Transverse colon (tissue), 4 donors: ENCODE results near the gene PBXIP1. TPM values are rescaled to one million over a fixed set of nuclear protein-coding genes. Genes with fewer than 3 reads are reported as not detected.

Experiments used
- DNase-seq: peaks from one replicate; pipeline ENCODE4 v3.0.0-alpha.2; 2019
- H3K27ac ChIP-seq, 4 donors: fragments of 200-600 bp; sonication (generic); 2 replicates each; pipeline ENCODE4 v1.5.1; 2016 to 2018; ENCODE audit warnings: inconsistent platforms in 4 of 4
- H3K27me3 ChIP-seq: fragments of 200-600 bp; sonication (generic); 2 replicates; pipeline ENCODE4 v1.5.1; 2017; ENCODE audit warnings: inconsistent platforms
- H3K36me3 ChIP-seq, 4 donors: fragments of 200-600 bp; sonication (generic); 2 replicates each; pipeline ENCODE4 v1.5.1; 2017 to 2019; ENCODE audit warnings: inconsistent platforms in 4 of 4
- H3K4me1 ChIP-seq, 4 donors: fragments of 200-600 bp; sonication (generic); 2 replicates each; pipeline ENCODE4 v1.5.1; 2017 to 2020; ENCODE audit warnings: inconsistent platforms in 4 of 4
- H3K4me3 ChIP-seq, 4 donors: fragments of 200-600 bp; sonication (generic); 1 replicate in 1 of 4; 2 replicates in 3 of 4; pipeline versions ENCODE4 v1.5.1 to v1.6.1; 2017 to 2019; ENCODE audit warnings: inconsistent platforms in 4 of 4
- H3K9me3 ChIP-seq, 2 donors: fragments of 200-600 bp; sonication (generic); 2 replicates each; pipeline ENCODE4 v1.5.1; 2017 to 2019; ENCODE audit warnings: inconsistent platforms in 2 of 2
- CTCF ChIP-seq, 5 experiments: fragments of 200-600 bp in 3 of 5; fragments of 450-650 bp in 2 of 5; sonication (generic) in 3 of 5; IDR thresholded peaks; 1 replicate in 2 of 5; 2 replicates in 3 of 5; pipeline ENCODE4 v1.5.1; 2016 to 2017; ENCODE audit warnings: antibody characterized with exemption in 5 of 5, inconsistent platforms in 3 of 5, mild to moderate bottlenecking in 2 of 5, moderate library complexity in 1 of 5
- EP300 ChIP-seq: sonication (generic); formaldehyde crosslinking; IDR thresholded peaks from one replicate; pipeline ENCODE4 v1.6.1; 2017; ENCODE audit warnings: antibody characterized with exemption, low read depth
- POLR2A ChIP-seq: fragments of 450-650 bp; IDR thresholded peaks from one replicate; pipeline ENCODE4 v1.6.1; 2016; ENCODE audit warnings: antibody characterized with exemption, mild to moderate bottlenecking, moderate library complexity
- POLR2AphosphoS5 ChIP-seq, 3 donors: sonication (generic); formaldehyde crosslinking; IDR thresholded peaks; one replicate each; pipeline ENCODE4 v1.6.1; 2016; ENCODE audit warnings: antibody characterized with exemption in 3 of 3
- WGBS, 2 donors: methylation state at CpG; one replicate each; pipeline ENCODE4 v1.1.5; 2018; ENCODE audit warnings: low coverage in 1 of 2; 5-methylcytosine and 5-hydroxymethylcytosine counted together
- in situ Hi-C, 4 donors: fragments of 200-750 bp; cut with MboI; loops; one replicate each; pipeline versions ENCODE4 v1.15.0 to v1.15.1; 2017; ENCODE audit warnings: low sequenced_read_pairs in 3 of 4, low pct_ligation_motif_present in 1 of 4, low pct_unique_long_range_greater_than_20kb in 1 of 4
- intact Hi-C: fragments of 100-400 bp; cut with DNase I; formaldehyde crosslinking; loops from one replicate; pipeline ENCODE4 v1.15.1; 2023; ENCODE audit warnings: low total_unique reads
- total RNA-seq, 4 donors: library from RNA; depleted of rRNA; stranded (reverse); fragments of >200 nt; gene quantifications; one replicate each; pipeline ENCODE4 v1.1.0, GENCODE V29; 2016

PBXIP1 gene
- total RNA-seq, 4 donors from 2014 or later, result 54.1 to 94.1 (median 83.6) TPM

- peaks cover 16 to 40% (median 30%) of the 10 kb centered on the region in 4 donors for H3K4me1 ChIP-seq
- 72 to 85% methylated on average over 7 to 8 of the region's 8 CpGs for WGBS, 2 donors
- TF ChIP-seq POLR2A (no peak), EP300 (no peak), POLR2AphosphoS5 (IDR thresholded peaks at IDR 0.05) (no peak), CTCF (IDR thresholded peaks at IDR 0.05) (no peak)
These were observed 17.9 kb downstream of the PBXIP1 start for GRCh38 chr1:154937988-154938386.

GRCh38 chr1:154937085-154937987, 18.6 kb downstream of the PBXIP1 start:
- H3K27ac ChIP-seq, result peak overlapping the region; percentile 92 to 97 (median 96)
- in situ Hi-C loops (no loop called here), intact Hi-C loops (no loop called here)
- TF ChIP-seq CTCF (IDR thresholded peaks at IDR 0.05) (peak in 3 of 5 experiments; percentile 16 to 55 (median 46)), POLR2AphosphoS5 (IDR thresholded peaks at IDR 0.05) (peak; percentile 75 to 76 (median 76)), POLR2A (peak; percentile 32), EP300 (peak; percentile 77)
- H3K9me3 ChIP-seq, result no peaks in the 10 kb centered on the region
- no peaks in the 10 kb centered on the region for H3K36me3 ChIP-seq
- peak overlapping the region; percentile 14 to 59 (median 50) for H3K4me3 ChIP-seq
- DNase-seq, result peak; percentile 92
- no peaks in the 10 kb centered on the region for H3K27me3 ChIP-seq
- WGBS, 2 donors, result 1 to 6% methylated on average over 2 to 34 of the region's 36 CpGs
- peaks cover 15 to 41% (median 30%) of the 10 kb centered on the region in 4 donors for H3K4me1 ChIP-seq

More at GRCh38 chr1:154937988-154938386, 17.9 kb downstream of the PBXIP1 start:
- Histone ChIP-seq H3K27ac (peak overlapping the region; percentile 92 to 97 (median 96)), H3K27me3 (no peaks in the 10 kb centered on the region), H3K36me3 (no peaks in the 10 kb centered on the region), H3K9me3 (no peaks in the 10 kb centered on the region), H3K4me3 (peak overlapping the region in 2 of 4 donors; percentile 47 to 59)
- intact Hi-C loops, result no loop called here
- no peak for DNase-seq
- in situ Hi-C loops, result no loop called here

- in situ Hi-C loops, result no loop called here
- intact Hi-C loops, result no loop called here
These were observed 19.3 kb downstream of the PBXIP1 start, which contains the start of gene PMVK for GRCh38 chr1:154936555-154937084. TSS of gene PMVK (minus strand) at chr1:154936719. CDS start at chr1:154936685, 34 bp downstream.

More at GRCh38 chr1:154936555-154937084, 19.3 kb downstream of the PBXIP1 start, which contains the start of gene PMVK:
- peaks cover 10 to 41% (median 25%) of the 10 kb centered on the region in 4 donors for H3K4me1 ChIP-seq
- DNase-seq, result peak; percentile 97
- no peaks in the 10 kb centered on the region for H3K27me3 ChIP-seq
- no peaks in the 10 kb centered on the region for H3K36me3 ChIP-seq
- H3K27ac ChIP-seq, result peak within 1 kb of the TSS; percentile 92 to 97 (median 96)
- no peaks in the 10 kb centered on the region for H3K9me3 ChIP-seq
- TF ChIP-seq POLR2AphosphoS5 (IDR thresholded peaks at IDR 0.05), result peak; percentile 73 to 92 (median 88)
- peak in 4 of 5 experiments; percentile 12 to 62 (median 35) for TF ChIP-seq CTCF (IDR thresholded peaks at IDR 0.05)
- peak; percentile 28 for TF ChIP-seq EP300
- TF ChIP-seq POLR2A, result peak; percentile 81
- H3K4me3 ChIP-seq, result peak within 1 kb of the TSS; percentile 43 to 59 (median 50)
- WGBS, 2 donors, result 1% methylated on average over 44 of the region's 45 CpGs; no CpG with 5 or more reads in 1 of the 2 donors
